GM12875 (cell line): ENCODE data around the gene SNAP47.

Source experiments
- H3K4me3 ChIP-seq: one replicate; pipeline ENCODE4 v1.5.1; 2011; ENCODE audit warnings: low read depth, low read length, control low read depth
- TF ChIP-seq, protein P1 (sequence below): IDR thresholded peaks from 2 replicates; pipeline ENCODE4 v1.5.1; 2011; ENCODE audit warnings: low read depth, mild to moderate bottlenecking, control low read depth, inconsistent platforms, low read length, moderate library complexity, borderline replicate concordance; ENCODE audit not compliant: insufficient read depth

Gene SNAP47

DNA sequence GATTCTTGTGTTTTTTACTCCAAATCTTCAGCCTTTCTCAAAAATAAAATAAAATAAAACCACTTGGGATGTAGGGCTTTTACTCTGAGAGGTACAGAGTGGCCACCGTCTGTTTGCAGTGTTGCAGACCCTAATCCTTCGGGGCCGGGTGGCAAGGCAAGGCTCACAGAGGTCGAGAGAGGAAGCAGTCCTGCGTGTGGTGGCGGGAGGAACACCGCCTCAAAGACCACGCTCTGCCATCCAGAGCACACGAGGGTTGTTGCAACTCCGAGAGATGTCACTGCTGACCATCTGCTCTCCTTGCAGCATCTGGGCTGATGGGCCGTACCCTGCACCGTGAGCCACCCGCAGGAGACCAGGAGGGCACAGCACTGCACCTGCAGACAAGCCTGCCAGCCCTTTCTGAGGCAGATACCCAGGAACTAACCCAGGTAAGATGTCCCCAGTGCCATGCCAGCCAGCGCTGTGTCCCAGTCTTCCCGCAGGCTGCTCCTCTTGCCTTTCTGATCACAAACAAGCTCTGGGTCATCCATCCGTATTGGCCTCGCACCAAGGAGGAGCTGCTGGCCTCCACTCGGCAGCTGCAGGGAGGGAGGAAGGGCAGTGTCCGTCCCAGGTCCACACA is 31.5 kb downstream of the SNAP47 start:
- H3K4me3 ChIP-seq = no peak overlapping the region
- TF ChIP-seq, protein P1, sequence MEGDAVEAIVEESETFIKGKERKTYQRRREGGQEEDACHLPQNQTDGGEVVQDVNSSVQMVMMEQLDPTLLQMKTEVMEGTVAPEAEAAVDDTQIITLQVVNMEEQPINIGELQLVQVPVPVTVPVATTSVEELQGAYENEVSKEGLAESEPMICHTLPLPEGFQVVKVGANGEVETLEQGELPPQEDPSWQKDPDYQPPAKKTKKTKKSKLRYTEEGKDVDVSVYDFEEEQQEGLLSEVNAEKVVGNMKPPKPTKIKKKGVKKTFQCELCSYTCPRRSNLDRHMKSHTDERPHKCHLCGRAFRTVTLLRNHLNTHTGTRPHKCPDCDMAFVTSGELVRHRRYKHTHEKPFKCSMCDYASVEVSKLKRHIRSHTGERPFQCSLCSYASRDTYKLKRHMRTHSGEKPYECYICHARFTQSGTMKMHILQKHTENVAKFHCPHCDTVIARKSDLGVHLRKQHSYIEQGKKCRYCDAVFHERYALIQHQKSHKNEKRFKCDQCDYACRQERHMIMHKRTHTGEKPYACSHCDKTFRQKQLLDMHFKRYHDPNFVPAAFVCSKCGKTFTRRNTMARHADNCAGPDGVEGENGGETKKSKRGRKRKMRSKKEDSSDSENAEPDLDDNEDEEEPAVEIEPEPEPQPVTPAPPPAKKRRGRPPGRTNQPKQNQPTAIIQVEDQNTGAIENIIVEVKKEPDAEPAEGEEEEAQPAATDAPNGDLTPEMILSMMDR = no peak

DNA sequence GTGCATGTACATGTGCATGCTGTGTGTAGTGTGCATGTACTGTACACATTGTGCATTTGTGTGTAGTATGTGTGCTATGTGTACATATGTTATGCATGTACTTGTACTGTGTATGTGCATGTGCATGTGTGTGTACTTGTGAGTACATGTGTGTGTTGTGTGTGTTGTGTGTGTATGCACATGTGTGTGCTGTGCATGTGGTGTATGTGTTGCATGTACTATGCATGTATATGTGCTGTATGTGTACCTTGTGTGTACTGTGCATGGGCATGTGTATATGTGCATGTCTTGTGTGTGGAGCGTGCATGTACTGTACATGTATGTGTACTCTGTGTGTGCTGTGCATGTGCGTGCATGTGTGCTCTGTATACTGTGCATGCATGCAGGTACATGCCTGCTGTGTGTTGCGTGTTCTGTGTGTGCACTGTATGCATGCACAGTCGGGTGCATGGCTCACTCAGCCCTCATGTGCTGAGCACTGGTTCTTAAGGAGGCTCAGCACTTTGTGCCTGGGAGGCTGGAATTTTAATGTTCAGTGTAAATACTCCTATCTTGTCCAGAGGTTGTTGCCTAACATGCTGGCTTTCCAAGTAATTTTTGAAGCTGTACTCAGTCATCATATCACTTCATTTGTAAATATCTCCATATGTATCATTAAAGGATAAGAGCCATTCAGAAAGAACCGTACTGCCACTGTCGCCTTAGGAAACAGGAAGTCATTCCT is 32.3 kb downstream of the SNAP47 start:
- H3K4me3 ChIP-seq = no peak overlapping the region
- TF ChIP-seq, protein P1 = no peak

DNA sequence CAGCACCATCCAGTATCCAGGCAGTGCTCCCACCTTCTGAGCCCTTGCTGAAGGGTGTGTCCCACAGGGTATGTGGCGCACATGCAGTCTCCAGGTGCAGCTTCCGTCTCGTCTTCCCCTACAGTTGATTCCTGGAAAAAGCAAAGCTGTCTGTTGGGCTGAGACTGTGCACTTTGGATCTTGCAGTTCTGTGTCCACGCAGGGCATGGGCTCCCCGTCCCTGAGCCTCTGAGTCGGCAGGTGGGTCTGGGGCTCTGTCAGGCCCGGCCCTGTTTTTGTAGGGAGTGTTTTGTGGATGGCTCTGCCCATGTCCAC is 32.8 kb downstream of the SNAP47 start:
- no peak overlapping the region for H3K4me3 ChIP-seq
- TF ChIP-seq, protein P1 = no peak

DNA sequence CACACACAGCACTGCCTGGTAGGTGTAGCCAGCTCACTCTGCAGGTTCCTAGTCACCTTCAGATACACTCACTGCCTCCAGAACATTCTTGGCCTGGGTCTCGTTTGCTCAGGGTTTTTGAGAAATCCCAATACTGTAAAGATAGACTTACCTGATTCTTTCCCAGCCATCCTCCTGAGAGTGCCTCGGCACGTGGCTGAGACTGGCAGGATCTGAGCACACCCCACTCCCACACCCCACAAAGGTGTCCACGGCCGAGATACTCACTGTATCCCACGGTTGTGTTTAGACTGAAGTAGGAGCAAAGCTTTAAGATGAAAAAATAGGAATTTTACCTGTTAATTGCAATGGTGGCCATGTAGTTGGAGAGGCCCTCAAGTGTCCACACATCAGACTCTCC is 33.4 kb downstream of the SNAP47 start:
- H3K4me3 ChIP-seq = no peak overlapping the region
- TF ChIP-seq, protein P1 = no peak

DNA sequence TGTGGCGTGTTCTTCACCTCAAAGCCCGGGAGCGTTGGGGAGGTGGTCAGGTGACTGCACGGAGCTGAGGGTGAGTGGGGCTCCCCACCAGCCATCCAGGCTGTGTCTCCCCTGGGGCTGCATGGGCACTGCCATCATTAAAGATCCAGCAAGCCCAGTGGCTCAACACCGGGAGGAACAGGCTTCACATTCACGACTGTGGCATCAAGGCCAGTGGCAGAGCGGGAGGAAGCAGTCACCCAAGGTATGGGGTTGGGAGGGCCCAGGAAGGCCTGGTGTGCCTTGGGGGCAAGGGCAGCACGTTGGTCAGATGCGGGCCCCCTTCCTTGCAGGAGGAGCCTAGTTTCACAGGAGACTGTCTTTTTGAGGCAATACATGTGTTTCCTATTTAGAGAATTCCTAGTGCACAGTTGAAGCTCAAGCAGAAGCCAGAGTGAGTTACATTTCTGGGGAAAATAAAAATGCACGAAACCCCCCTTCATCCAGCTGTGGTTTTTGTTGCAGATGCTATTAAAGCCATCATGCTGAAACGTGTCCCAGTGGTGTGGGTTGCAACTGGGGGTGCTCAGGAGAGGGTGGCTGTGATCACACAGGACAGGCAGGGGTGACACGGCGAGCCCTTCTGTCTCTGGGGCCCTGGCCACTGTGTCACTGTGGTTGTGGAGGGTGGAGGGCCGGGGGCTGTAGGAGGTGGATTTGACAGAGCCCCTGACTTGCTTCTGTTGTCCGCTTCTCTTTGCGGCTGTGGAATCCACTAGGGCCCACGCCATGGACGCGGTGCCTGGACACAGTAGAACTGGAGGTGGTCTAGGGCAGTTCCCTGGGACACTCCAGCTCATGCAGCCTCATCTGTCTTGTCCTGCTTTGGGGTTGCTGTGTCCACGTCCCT is 34.1 kb downstream of the SNAP47 start:
- no peak overlapping the region for H3K4me3 ChIP-seq
- TF ChIP-seq, protein P1 = no peak

DNA sequence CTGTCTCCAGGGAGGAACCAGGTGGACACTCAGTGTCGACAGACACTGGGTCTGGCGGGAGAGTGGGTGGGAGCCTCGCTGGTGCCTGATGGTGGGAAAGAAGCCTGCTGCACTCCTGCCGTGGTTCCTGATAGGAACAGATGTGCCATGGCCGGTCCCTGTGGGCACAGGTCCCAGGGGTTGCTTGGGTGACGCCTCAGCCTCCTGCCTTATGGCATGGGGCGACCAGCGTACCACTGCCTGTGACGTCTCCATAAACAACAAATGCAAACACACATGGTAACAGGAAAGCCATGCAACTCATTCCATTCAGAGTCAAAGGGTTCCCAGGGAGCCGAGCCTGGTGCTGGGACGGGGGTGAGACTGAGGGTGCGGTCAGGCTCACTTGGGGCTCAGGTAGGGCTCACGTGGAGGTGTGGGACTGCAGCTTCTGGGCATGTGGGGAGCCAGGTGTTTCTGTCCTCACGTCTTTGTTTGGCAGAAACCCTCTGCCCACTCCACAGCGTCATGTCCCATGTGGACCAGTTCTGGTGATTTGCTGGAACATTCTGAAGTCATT is 34.8 kb downstream of the SNAP47 start:
- TF ChIP-seq, protein P1 = no peak
- no peak overlapping the region for H3K4me3 ChIP-seq
